ENCODE results near the gene KLHL42.
A peak's percentile ranks its signal among the peaks of the same experiment; 100 is the strongest.

KLHL42 gene

GRCh38 chr12:27822076-27822712 is 42.2 kb downstream of the KLHL42 start:
- peak overlapping the region; percentile 25; the same call in 1 of the 2 replicates for H3K4me3 ChIP-seq (ENCODE audit: low read depth, low read length)
- TF ChIP-seq CTCF (IDR thresholded peaks at IDR 0.05; ENCODE audit: low read depth, low read length, missing control alignments), result no peak
- peak; percentile 73 for DNase-seq (ENCODE audit: low read depth)

- TF ChIP-seq CTCF (IDR thresholded peaks at IDR 0.05; ENCODE audit: low read depth, low read length, missing control alignments), result no peak
- no peak overlapping the region for H3K4me3 ChIP-seq (ENCODE audit: low read depth, low read length)
- DNase-seq (ENCODE audit: low read depth), result no peak
Measured at GRCh38 chr12:27823038-27823437, 43.0 kb downstream of the KLHL42 start.

- no peak for TF ChIP-seq CTCF (IDR thresholded peaks at IDR 0.05; ENCODE audit: low read depth, low read length, missing control alignments)
- H3K4me3 ChIP-seq (ENCODE audit: low read depth, low read length), result no peak overlapping the region; the same call in 1 of the 2 replicates
- peak; percentile 63 for DNase-seq (ENCODE audit: low read depth)
Measured at GRCh38 chr12:27824126-27824842, 44.3 kb downstream of the KLHL42 start.

- no peak for DNase-seq (ENCODE audit: low read depth)
- TF ChIP-seq CTCF (IDR thresholded peaks at IDR 0.05; ENCODE audit: low read depth, low read length, missing control alignments), result no peak
- no peak overlapping the region for H3K4me3 ChIP-seq (ENCODE audit: low read depth, low read length)
Measured at GRCh38 chr12:27826076-27826475, 46.0 kb downstream of the KLHL42 start.

GRCh38 chr12:27828196-27828595 is 48.2 kb downstream of the KLHL42 start:
- no peak for TF ChIP-seq CTCF (IDR thresholded peaks at IDR 0.05; ENCODE audit: low read depth, low read length, missing control alignments)
- no peak for DNase-seq (ENCODE audit: low read depth)
- no peak overlapping the region for H3K4me3 ChIP-seq (ENCODE audit: low read depth, low read length)

- no peak overlapping the region for H3K4me3 ChIP-seq (ENCODE audit: low read depth, low read length)
- DNase-seq (ENCODE audit: low read depth), result no peak
- no peak for TF ChIP-seq CTCF (IDR thresholded peaks at IDR 0.05; ENCODE audit: low read depth, low read length, missing control alignments)
Measured at GRCh38 chr12:27838543-27839185, 58.6 kb downstream of the KLHL42 start.
